Spleen (tissue), 7 donors: Measurements from ENCODE around the gene CPNE2.

Experiments
- POLR2A ChIP-seq, 3 donors: fragments of 450-650 bp; IDR thresholded peaks; one replicate each; pipeline ENCODE4 v1.5.1; 2017; ENCODE audit warnings: antibody characterized with exemption in 3 of 3, mild to moderate bottlenecking in 1 of 3
- POLR2AphosphoS5 ChIP-seq, 3 donors: sonication (generic); formaldehyde crosslinking; IDR thresholded peaks; one replicate each; pipeline ENCODE4 v1.5.1; 2017; ENCODE audit warnings: antibody characterized with exemption in 3 of 3
- TF ChIP-seq, protein P1 (sequence below), 11 experiments: fragments of 200-600 bp in 7 of 11; fragments of 450-650 bp in 4 of 11; sonication (generic) in 4 of 11; IDR thresholded peaks in 8 of 11; conservative IDR thresholded peaks in 3 of 11; 1 replicate in 7 of 11; 2 replicates in 4 of 11; pipeline versions ENCODE4 v1.4.0 to v1.8.0; 2016 to 2021; ENCODE audit warnings: antibody characterized with exemption in 11 of 11, inconsistent platforms in 4 of 11, mild to moderate bottlenecking in 1 of 11
- donor health status: DM: no; HTN: no; CAD: no; lungs with moderate emphysema.
- donor health status: DM: no; HTN: no; CAD: no.
- donor health status: DM: no; HTN: no; CAD: no.

DNA sequence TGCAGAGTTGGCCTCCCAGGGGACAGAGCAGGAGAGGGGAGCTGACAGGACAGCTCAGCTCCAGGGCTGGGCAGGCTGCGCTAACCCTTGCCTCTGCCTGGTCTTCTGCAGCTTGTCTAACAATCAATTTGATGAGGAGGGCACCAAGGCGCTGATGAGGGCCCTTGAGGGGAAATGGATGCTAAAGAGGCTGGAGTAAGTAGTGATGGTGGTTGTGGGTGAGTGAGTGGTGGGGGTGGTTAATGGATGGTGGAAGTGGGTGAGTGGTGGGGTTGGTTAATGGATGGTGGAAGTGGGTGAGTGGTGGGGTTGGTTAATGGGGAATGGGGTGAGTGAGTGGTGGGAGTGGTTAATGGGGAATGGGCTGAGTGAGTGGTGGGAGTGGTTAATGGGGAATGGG is 22.0 kb upstream of the CPNE2 start:
- TF ChIP-seq, protein P1, sequence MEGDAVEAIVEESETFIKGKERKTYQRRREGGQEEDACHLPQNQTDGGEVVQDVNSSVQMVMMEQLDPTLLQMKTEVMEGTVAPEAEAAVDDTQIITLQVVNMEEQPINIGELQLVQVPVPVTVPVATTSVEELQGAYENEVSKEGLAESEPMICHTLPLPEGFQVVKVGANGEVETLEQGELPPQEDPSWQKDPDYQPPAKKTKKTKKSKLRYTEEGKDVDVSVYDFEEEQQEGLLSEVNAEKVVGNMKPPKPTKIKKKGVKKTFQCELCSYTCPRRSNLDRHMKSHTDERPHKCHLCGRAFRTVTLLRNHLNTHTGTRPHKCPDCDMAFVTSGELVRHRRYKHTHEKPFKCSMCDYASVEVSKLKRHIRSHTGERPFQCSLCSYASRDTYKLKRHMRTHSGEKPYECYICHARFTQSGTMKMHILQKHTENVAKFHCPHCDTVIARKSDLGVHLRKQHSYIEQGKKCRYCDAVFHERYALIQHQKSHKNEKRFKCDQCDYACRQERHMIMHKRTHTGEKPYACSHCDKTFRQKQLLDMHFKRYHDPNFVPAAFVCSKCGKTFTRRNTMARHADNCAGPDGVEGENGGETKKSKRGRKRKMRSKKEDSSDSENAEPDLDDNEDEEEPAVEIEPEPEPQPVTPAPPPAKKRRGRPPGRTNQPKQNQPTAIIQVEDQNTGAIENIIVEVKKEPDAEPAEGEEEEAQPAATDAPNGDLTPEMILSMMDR (IDR thresholded peaks at IDR 0.05 in 8 of 11, conservative IDR thresholded peaks at IDR 0.05 in 3 of 11) = no peak
- TF ChIP-seq POLR2A (IDR thresholded peaks at IDR 0.05) (no peak), POLR2AphosphoS5 (IDR thresholded peaks at IDR 0.05) (peak in 1 of 3 donors; percentile 4)
